A549 (cell line): Measurements from ENCODE around the gene BOK. TPM values are rescaled to one million over a fixed set of nuclear protein-coding genes. Genes with fewer than 3 reads are reported as not detected.

ENCODE experiments used
- ATAC-seq, 2 experiments: fragments of 200-7000 bp in 1 of 2; fragments of >200 bp in 1 of 2; cut with Nextera tagmentation in 1 of 2; cut with Tn5 transposase in 1 of 2; 3 replicates each; pipeline versions ENCODE4 v1.8.0 to v1.9.1; 2018 to 2020; ENCODE audit warnings: mild to moderate bottlenecking in 1 of 2, moderate library complexity in 1 of 2
- CTCF ChIA-PET: fragments of 300-600 bp; sonication (Branson Sonifier 250); formaldehyde crosslinking; extraction: SDS; loops from one replicate; lab custom pipeline; 2021; ENCODE audit warnings: antibody characterized with exemption, inconsistent platforms; lab: Yijun Ruan, JAX
- POLR2A ChIA-PET: fragments of 350-600 bp; formaldehyde crosslinking; extraction: SDS; loops from one replicate; lab custom pipeline; 2021; ENCODE audit warnings: antibody characterized with exemption, inconsistent platforms; lab: Yijun Ruan, JAX
- DNase-seq, 2 experiments: peaks; one replicate each; pipeline versions ENCODE4 v3.0.0 to v3.0.0-alpha.2; 2011 to 2016; ENCODE audit warnings: low read depth in 1 of 2, low spot score in 1 of 2
- FAIRE-seq: peaks from 2 replicates; lab custom pipeline; 2011; peaks lifted over from hg19 to GRCh38; lab: Jason Lieb, UNC
- H3K27ac ChIP-seq, 2 experiments: fragments of >200 bp; sonication (Bioruptor Twin); formaldehyde crosslinking; 3 replicates each; pipeline ENCODE4 v1.5.1; 2016 to 2017
- H3K4me1 ChIP-seq: fragments of >200 bp; sonication (Bioruptor Twin); formaldehyde crosslinking; 3 replicates; pipeline ENCODE4 v1.6.1; 2016
- H3K4me2 ChIP-seq: fragments of >200 bp; sonication (Bioruptor Twin); formaldehyde crosslinking; 3 replicates; pipeline ENCODE4 v1.6.1; 2016
- H3K4me3 ChIP-seq: fragments of >200 bp; sonication (Bioruptor Twin); formaldehyde crosslinking; 3 replicates; pipeline ENCODE4 v1.5.1; 2016
- H3K9me3 ChIP-seq: fragments of >200 bp; sonication (Bioruptor Twin); formaldehyde crosslinking; 3 replicates; pipeline ENCODE4 v1.6.1; 2016
- ATOH8 ChIP-seq: fragments of 250-450 bp; sonication (Bioruptor Pico); IDR thresholded peaks from 2 replicates; pipeline ENCODE4 v1.5.0; 2020; ENCODE audit warnings: low read depth, mild to moderate bottlenecking, moderate library complexity
- EP300 ChIP-seq, 2 experiments: fragments of >200 bp; sonication (Bioruptor Twin); formaldehyde crosslinking; IDR thresholded peaks; 2 replicates in 1 of 2; 3 replicates in 1 of 2; pipeline ENCODE4 v1.6.1; 2016 to 2017
- FOXS1 ChIP-seq: fragments of 250-450 bp; sonication (Bioruptor Pico); IDR thresholded peaks from 2 replicates; pipeline ENCODE4 v1.5.0; 2020; ENCODE audit warnings: mild to moderate bottlenecking, moderate library complexity
- GATA3 ChIP-seq: IDR thresholded peaks from 2 replicates; pipeline ENCODE4 v1.6.1; 2012; ENCODE audit warnings: borderline replicate concordance
- HES2 ChIP-seq: fragments of >200 bp; sonication (Bioruptor Twin); formaldehyde crosslinking; IDR thresholded peaks from 2 replicates; pipeline ENCODE4 v1.6.1; 2016
- JUN ChIP-seq, 2 experiments: fragments of >200 bp; sonication (Bioruptor Twin); formaldehyde crosslinking; IDR thresholded peaks; 2 replicates in 1 of 2; 3 replicates in 1 of 2; pipeline ENCODE4 v1.6.1; 2016 to 2017
- KDM1A ChIP-seq: fragments of 200-600 bp; sonication (generic); IDR thresholded peaks from 2 replicates; pipeline ENCODE4 v1.6.1; 2016; ENCODE audit warnings: low read depth, mild to moderate bottlenecking
- MAFK ChIP-seq: fragments of 450-650 bp; IDR thresholded peaks from 2 replicates; pipeline ENCODE4 v1.6.1; 2014; ENCODE audit not compliant: partially characterized antibody
- MYC ChIP-seq: IDR thresholded peaks from 2 replicates; pipeline ENCODE4 v1.6.1; 2012; ENCODE audit warnings: mild to moderate bottlenecking, inconsistent platforms, low read length, improper control_type of control experiment, borderline replicate concordance
- RCOR1 ChIP-seq: fragments of 150-350 bp; IDR thresholded peaks from 2 replicates; pipeline ENCODE4 v1.6.1; 2014; ENCODE audit warnings: antibody characterized with exemption, low read length, low read depth
- TP53 ChIP-seq: fragments of 250-450 bp; sonication (Bioruptor Pico); IDR thresholded peaks from 2 replicates; pipeline ENCODE4 v1.5.0; 2021; ENCODE audit warnings: mild to moderate bottlenecking, moderate library complexity
- USF2 ChIP-seq: fragments of 450-650 bp; IDR thresholded peaks from 2 replicates; pipeline ENCODE4 v1.6.1; 2014; ENCODE audit warnings: antibody characterized with exemption
- ZNF302 ChIP-seq: fragments of 250-450 bp; sonication (Bioruptor Pico); IDR thresholded peaks from 2 replicates; pipeline ENCODE4 v1.9.0; 2021; ENCODE audit warnings: inconsistent platforms, mild to moderate bottlenecking, moderate library complexity
- ZSCAN20 ChIP-seq: fragments of 250-450 bp; sonication (Bioruptor Pico); IDR thresholded peaks from 2 replicates; pipeline ENCODE4 v1.8.0; 2022; ENCODE audit warnings: mild to moderate bottlenecking, moderate library complexity
- WGBS: methylation state at CpG from one replicate; pipeline ENCODE4 v1.1.6; 2017; ENCODE audit errors: missing lambda C conversion rate; 5-methylcytosine and 5-hydroxymethylcytosine counted together
- polyA plus RNA-seq, 4 experiments: library from polyadenylated mRNA; depleted of rRNA in 3 of 4; stranded (reverse); fragments of >200 nt; fragmentation: RNase III in 1 of 4; extraction: RNeasy Plus Mini Kit Qiagen cat#74134 plus additional on column Dnase treatment in 1 of 4; gene quantifications; 2 replicates in 3 of 4; 3 replicates in 1 of 4; pipeline ENCODE4 v1.2.3, GENCODE V29; 2011 to 2017
- TF ChIP-seq, protein P1 (sequence below): fragments of 200-600 bp; sonication (generic); IDR thresholded peaks from 2 replicates; pipeline ENCODE4 v1.6.1; 2016; ENCODE audit warnings: antibody characterized with exemption, mild to moderate bottlenecking, moderate library complexity

BOK gene
- polyA plus RNA-seq, 2 of the 4 experiments (the other 2 are of a cell fraction): 5.0 to 12.6 TPM

- Histone ChIP-seq H3K4me2 (no peak overlapping the region), H3K9me3 (no peaks in the 10 kb centered on the region), H3K4me3 (no peak overlapping the region), H3K27ac (no peak overlapping the region), H3K4me1 (no peaks in the 10 kb centered on the region)
- no peak for DNase-seq
- 93% methylated on average over 4 of the region's 4 CpGs for WGBS
- TF ChIP-seq ZSCAN20: no peak
- no peak for FAIRE-seq
- ChIA-PET CTCF (interaction anchor here (1.5 kb wide), 1 partner anchor 29 kb away, joined by 3 read pairs; no protein-coding TSS in a partner anchor), POLR2A (no interaction called here)
- no peak for ATAC-seq
Measured at GRCh38 chr2:241568726-241569125, 10.2 kb downstream of the BOK start.

DNA sequence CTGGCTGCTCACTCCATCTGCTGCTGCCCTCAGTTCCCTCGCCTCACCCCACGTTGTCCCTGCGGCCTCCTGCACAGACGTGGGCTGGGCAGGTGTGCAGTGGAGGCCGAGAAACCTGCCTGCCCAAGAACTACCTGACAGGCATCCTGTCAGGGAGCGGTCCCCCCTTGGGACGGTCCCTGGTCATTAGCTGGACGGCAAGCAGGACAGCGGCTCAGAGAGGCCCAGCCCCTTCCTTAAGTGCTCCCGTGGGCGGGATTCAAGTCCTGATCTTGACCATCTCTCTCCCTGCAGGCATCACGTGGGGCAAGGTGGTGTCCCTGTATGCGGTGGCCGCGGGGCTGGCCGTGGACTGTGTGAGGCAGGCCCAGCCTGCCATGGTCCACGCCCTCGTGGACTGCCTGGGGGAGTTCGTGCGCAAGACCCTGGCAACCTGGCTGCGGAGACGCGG lies 11.3 kb downstream of the BOK start:
- no peak for DNase-seq

DNA sequence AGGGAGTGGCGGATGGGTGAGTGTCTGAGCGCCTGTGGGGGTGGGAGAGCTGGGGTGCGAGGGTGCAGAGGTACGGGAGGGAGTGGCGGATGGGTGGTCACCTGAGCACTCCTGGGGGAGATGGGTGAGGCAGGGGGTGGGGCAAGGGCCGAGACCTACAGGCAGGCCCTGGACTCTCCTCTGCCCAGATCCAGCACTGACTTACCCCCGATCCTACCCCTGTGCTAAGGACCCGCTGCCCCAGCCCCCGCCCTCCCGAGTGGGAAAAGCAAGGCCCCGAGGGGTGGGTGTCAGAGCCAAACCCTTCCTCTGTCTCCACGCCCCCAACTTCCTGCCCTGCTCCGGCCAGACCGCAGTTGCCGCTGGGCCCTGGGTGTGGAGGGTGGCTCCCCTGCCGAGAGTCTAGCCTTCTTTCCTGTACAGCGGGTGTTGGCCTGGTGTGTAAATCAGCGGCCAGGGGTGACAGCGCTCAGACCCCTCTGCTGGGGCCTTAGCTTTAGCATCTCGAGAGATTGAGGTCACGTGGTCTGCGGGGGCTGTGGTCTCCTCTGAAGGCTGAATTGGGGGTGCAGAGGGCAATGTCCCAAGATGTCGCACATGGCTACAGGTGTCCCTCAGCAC lies 12.5 kb downstream of the BOK start:
- no peak for DNase-seq

More for the DNA sequence above, 11.3 kb downstream of the BOK start:
- ChIA-PET POLR2A (no interaction called here), CTCF (interaction anchor here (0.5 kb wide), 1 partner anchor 234 kb away, joined by 3 read pairs; no protein-coding TSS in a partner anchor)
- Histone ChIP-seq H3K9me3 (no peaks in the 10 kb centered on the region), H3K4me1 (no peaks in the 10 kb centered on the region), H3K4me2 (no peak overlapping the region), H3K4me3 (no peak overlapping the region), H3K27ac (no peak overlapping the region)
- WGBS: 92% methylated on average over 23 of the region's 23 CpGs
- FAIRE-seq (no peak), ATAC-seq (no peak)
- TF ChIP-seq GATA3 (no peak), USF2 (no peak), JUN (IDR thresholded peaks at IDR 0.05) (no peak), EP300 (IDR thresholded peaks at IDR 0.05) (no peak), ATOH8 (no peak), KDM1A (no peak), RCOR1 (no peak), MYC (no peak), FOXS1 (CRISPR knock-in tag) (no peak)

More for the DNA sequence above, 12.5 kb downstream of the BOK start:
- no peak for FAIRE-seq
- no peak overlapping the region for H3K27ac ChIP-seq
- H3K4me2 ChIP-seq: no peak overlapping the region
- H3K4me1 ChIP-seq: no peaks in the 10 kb centered on the region
- 93% methylated on average over 13 of the region's 23 CpGs for WGBS
- POLR2A ChIA-PET: no interaction called here
- no peak for ATAC-seq
- H3K4me3 ChIP-seq: no peak overlapping the region
- no peaks in the 10 kb centered on the region for H3K9me3 ChIP-seq
- no peak for TF ChIP-seq HES2
- TF ChIP-seq TP53 (CRISPR knock-in tag): no peak
- TF ChIP-seq MAFK: no peak
- TF ChIP-seq ZNF302 (CRISPR knock-in tag): no peak
- TF ChIP-seq, protein P1, sequence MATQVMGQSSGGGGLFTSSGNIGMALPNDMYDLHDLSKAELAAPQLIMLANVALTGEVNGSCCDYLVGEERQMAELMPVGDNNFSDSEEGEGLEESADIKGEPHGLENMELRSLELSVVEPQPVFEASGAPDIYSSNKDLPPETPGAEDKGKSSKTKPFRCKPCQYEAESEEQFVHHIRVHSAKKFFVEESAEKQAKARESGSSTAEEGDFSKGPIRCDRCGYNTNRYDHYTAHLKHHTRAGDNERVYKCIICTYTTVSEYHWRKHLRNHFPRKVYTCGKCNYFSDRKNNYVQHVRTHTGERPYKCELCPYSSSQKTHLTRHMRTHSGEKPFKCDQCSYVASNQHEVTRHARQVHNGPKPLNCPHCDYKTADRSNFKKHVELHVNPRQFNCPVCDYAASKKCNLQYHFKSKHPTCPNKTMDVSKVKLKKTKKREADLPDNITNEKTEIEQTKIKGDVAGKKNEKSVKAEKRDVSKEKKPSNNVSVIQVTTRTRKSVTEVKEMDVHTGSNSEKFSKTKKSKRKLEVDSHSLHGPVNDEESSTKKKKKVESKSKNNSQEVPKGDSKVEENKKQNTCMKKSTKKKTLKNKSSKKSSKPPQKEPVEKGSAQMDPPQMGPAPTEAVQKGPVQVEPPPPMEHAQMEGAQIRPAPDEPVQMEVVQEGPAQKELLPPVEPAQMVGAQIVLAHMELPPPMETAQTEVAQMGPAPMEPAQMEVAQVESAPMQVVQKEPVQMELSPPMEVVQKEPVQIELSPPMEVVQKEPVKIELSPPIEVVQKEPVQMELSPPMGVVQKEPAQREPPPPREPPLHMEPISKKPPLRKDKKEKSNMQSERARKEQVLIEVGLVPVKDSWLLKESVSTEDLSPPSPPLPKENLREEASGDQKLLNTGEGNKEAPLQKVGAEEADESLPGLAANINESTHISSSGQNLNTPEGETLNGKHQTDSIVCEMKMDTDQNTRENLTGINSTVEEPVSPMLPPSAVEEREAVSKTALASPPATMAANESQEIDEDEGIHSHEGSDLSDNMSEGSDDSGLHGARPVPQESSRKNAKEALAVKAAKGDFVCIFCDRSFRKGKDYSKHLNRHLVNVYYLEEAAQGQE: no peak
- TF ChIP-seq, all 56 proteins: peak for 0
- CTCF ChIA-PET: interaction anchor here (1.2 kb wide), 1 partner anchor 28 kb away, joined by 3 read pairs; no protein-coding TSS in a partner anchor
